GM23338 (cell line): ENCODE measurements around the gene RNF175.

ENCODE experiments used
- CTCF ChIP-seq, 2 experiments: fragments of 200-600 bp in 1 of 2; sonication (generic) in 1 of 2; conservative IDR thresholded peaks; 2 replicates each; pipeline versions ENCODE4 v1.5.1 to v1.6.1; 2016 to 2017; ENCODE audit warnings: antibody characterized with exemption in 2 of 2, low read depth in 2 of 2, mild to moderate bottlenecking in 2 of 2, moderate library complexity in 1 of 2
- EZH2 ChIP-seq: fragments of 200-600 bp; sonication (generic); IDR thresholded peaks from one replicate; pipeline ENCODE4 v1.8.0; 2017; ENCODE audit warnings: antibody characterized with exemption, mild to moderate bottlenecking, low read depth; ENCODE audit not compliant: unreplicated experiment
- EZH2phosphoT487 ChIP-seq: fragments of 200-600 bp; sonication (generic); IDR thresholded peaks from one replicate; pipeline ENCODE4 v1.8.1; 2018; ENCODE audit warnings: antibody characterized with exemption; ENCODE audit not compliant: unreplicated experiment
- JUNB ChIP-seq: IDR thresholded peaks from one replicate; pipeline ENCODE4 v1.6.1; 2016; ENCODE audit warnings: antibody characterized with exemption; ENCODE audit not compliant: unreplicated experiment
- POLR2AphosphoS5 ChIP-seq: IDR thresholded peaks from 2 replicates; pipeline ENCODE4 v1.6.1; 2016; ENCODE audit warnings: antibody characterized with exemption, low read depth
- REST ChIP-seq: IDR thresholded peaks from one replicate; pipeline ENCODE4 v1.6.1; 2018; ENCODE audit warnings: antibody characterized with exemption; ENCODE audit not compliant: unreplicated experiment
- ZNF114 ChIP-seq: fragments of 250-450 bp; sonication (Bioruptor Pico); IDR thresholded peaks from 2 replicates; pipeline ENCODE4 v1.5.0; 2020; ENCODE audit warnings: mild to moderate bottlenecking, moderate library complexity
- ZNF331 ChIP-seq: fragments of 250-450 bp; sonication (Bioruptor Pico); IDR thresholded peaks from 2 replicates; pipeline ENCODE4 v1.5.0; 2020; ENCODE audit warnings: low read depth, mild to moderate bottlenecking, moderate library complexity
- ZNF462 ChIP-seq: fragments of 250-450 bp; sonication (Bioruptor Pico); IDR thresholded peaks from 2 replicates; pipeline ENCODE4 v1.5.0; 2020; ENCODE audit warnings: mild to moderate bottlenecking, moderate library complexity

GRCh38 chr4:153765894-153766293 lies 6.1 kb upstream of the RNF175 start:
- TF ChIP-seq EZH2phosphoT487: no peak
- TF ChIP-seq CTCF (conservative IDR thresholded peaks at IDR 0.05; ENCODE audit: low read depth in 2 of 2): no peak
- TF ChIP-seq JUNB: no peak
- no peak for TF ChIP-seq ZNF462 (CRISPR knock-in tag)
- no peak for TF ChIP-seq REST
- no peak for TF ChIP-seq POLR2AphosphoS5
- no peak for TF ChIP-seq EZH2
- TF ChIP-seq ZNF114 (CRISPR knock-in tag): no peak
- no peak for TF ChIP-seq ZNF331
